BLaER1 (cell line): ENCODE data around the gene CASP8.
"Not testable (repeated sequence)": the region's sequence is repeated elsewhere in the genome, so short reads cannot be mapped to it uniquely, and the experiment has no call there.

Source experiments
- H3K27ac ChIP-seq: shearing (Covaris generic); formaldehyde crosslinking; 2 replicates; pipeline ENCODE4 v1.8.1; 2022
- H3K27me3 ChIP-seq: shearing (Covaris generic); formaldehyde crosslinking; 2 replicates; pipeline ENCODE4 v1.8.1; 2022
- H3K36me3 ChIP-seq: shearing (Covaris generic); formaldehyde crosslinking; 2 replicates; pipeline ENCODE4 v1.8.1; 2022
- H3K4me1 ChIP-seq: shearing (Covaris generic); formaldehyde crosslinking; 2 replicates; pipeline ENCODE4 v1.8.1; 2022
- H3K4me2 ChIP-seq: shearing (Covaris generic); formaldehyde crosslinking; 2 replicates; pipeline ENCODE4 v1.8.1; 2022
- H3K4me3 ChIP-seq: shearing (Covaris generic); formaldehyde crosslinking; 2 replicates; pipeline ENCODE4 v1.8.1; 2022
- H3K9ac ChIP-seq: shearing (Covaris generic); formaldehyde crosslinking; 2 replicates; pipeline ENCODE4 v1.8.1; 2022
- H3K9me3 ChIP-seq: shearing (Covaris generic); formaldehyde crosslinking; 2 replicates; pipeline ENCODE4 v1.8.1; 2022
- H4K20me1 ChIP-seq: shearing (Covaris generic); formaldehyde crosslinking; 2 replicates; pipeline ENCODE4 v1.8.1; 2022
- Cebpa-rat ChIP-seq: shearing (Covaris generic); IDR thresholded peaks from 2 replicates; pipeline ENCODE4 v1.8.1; 2022

CASP8 gene

DNA sequence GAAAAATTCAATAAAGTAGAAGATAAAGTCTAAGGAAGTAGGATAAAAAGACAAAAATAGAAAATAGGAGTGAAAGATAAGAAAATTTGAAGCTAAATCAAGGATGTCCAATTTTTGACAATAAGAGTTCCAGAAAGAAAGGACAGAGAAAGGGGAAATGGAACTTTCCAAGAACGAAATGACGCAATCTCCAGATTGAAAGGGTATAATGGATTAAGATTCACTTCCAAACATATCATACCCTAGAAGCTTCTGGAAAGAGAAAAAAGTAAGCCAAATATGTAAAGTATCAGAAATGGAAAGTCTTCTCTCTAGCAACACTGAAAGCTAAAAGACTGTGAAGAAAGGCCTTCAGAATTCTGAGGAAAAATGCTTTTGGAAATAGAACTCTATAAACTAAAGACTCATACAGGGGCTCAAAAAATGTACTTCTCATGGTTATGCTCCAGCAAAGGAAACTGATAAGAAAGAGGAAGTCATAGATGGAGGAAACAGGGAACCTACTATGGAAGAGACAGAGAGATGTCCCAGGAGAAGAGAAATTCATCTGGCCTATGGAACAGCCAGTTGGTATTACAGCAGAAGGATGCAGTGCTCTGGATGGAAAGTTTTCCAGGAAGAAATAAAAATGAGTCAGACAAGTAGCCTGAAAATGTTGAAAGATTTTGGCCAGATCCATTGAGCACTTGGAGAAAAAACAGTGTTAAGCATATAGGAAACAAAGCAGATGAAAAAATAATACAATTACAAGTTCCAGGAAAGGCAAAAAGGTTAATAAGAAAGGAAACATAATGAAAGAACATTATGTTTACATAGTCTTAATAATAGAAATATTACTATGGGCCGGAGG, 20.1 kb downstream of the CASP8 start:
- H3K4me3 ChIP-seq: no peak overlapping the region
- H3K27ac ChIP-seq: no peak overlapping the region
- H3K9ac ChIP-seq: no peak overlapping the region
- H3K4me2 ChIP-seq: no peak overlapping the region
- no peaks in the 10 kb centered on the region for H4K20me1 ChIP-seq
- H3K36me3 ChIP-seq: peaks cover 65% of the 10 kb centered on the region
- TF ChIP-seq Cebpa-rat: no peak
- peaks cover 19% of the 10 kb centered on the region for H3K9me3 ChIP-seq
- no peaks in the 10 kb centered on the region for H3K27me3 ChIP-seq
- H3K4me1 ChIP-seq: no peaks in the 10 kb centered on the region

- Histone ChIP-seq H3K9me3 (peaks cover 46% of the 10 kb centered on the region), H3K36me3 (peaks cover 66% of the 10 kb centered on the region), H3K4me1 (no peaks in the 10 kb centered on the region), H3K4me3 (no peak overlapping the region), H4K20me1 (no peaks in the 10 kb centered on the region), H3K4me2 (no peak overlapping the region), H3K27ac (no peak overlapping the region), H3K27me3 (no peaks in the 10 kb centered on the region), H3K9ac (no peak overlapping the region)
- no peak for TF ChIP-seq Cebpa-rat
Measured at GRCh38 chr2:201285499-201285898, 25.2 kb downstream of the CASP8 start.

DNA sequence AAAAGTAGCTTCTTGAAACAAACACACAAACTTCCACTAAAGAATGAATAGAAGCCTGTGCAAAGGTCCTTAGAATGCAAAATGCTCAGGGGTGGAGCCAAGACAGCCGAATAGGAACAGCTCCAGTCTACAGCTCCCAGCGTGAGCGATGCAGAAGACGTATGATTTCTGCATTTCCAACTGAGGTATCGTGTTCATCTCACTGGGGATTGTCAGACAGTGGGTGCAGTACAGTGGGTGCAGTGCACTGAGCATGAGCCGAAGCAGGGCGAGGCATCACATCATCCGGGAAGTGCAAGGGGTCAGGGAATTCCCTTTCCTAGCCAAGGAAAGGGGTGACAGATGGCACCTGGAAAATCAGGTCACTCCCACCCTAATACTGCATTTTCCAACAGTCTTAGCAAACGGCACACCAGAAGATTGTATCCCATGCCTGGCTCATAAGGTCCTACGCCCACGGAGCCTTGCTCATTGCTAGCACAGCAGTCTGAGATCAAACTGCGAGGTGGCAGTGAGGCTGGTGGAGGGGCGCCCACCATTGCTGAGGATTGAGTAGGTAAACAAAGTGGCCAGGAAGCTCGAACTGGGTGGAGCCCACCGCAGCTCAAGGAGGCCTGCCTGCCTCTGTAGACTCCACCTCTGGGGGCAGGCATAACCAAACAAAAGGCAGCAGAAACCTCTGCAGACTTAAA, 30.3 kb downstream of the CASP8 start:
- H3K4me2 ChIP-seq, H3K4me1 ChIP-seq, H3K9ac ChIP-seq, H3K27me3 ChIP-seq, H4K20me1 ChIP-seq, H3K4me3 ChIP-seq, H3K27ac ChIP-seq: not testable (repeated sequence)
- H3K36me3 ChIP-seq: peaks cover 54% of the 10 kb centered on the region
- peaks cover 51% of the 10 kb centered on the region for H3K9me3 ChIP-seq

DNA sequence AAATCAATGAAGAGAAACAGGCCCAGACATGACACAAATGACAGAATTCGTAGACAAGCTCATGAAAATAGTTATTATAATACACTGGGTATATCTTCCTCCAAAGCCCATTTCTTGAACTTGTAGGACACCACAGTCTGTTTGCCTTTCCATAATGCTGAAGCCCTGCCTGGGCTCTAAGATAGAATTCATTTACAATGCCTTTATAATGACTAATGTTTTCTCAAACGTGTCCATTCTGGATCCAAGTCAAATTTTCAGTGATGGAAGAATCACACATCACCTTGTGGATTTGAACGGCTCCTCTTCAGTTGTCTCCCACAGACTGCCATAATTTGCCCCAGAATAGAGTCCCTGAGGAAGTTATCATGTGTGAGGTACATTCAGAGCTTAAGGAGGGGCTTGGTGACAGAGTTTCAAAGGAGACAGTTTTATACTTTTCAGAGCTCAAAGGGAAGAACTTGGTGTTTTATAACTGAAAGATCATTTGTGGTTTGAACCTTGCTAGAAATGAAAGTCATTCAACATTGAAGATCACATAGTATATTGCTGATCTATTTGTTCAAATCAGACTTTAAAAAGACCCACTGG, 38.2 kb downstream of the CASP8 start:
- H3K9ac ChIP-seq: no peak overlapping the region

DNA sequence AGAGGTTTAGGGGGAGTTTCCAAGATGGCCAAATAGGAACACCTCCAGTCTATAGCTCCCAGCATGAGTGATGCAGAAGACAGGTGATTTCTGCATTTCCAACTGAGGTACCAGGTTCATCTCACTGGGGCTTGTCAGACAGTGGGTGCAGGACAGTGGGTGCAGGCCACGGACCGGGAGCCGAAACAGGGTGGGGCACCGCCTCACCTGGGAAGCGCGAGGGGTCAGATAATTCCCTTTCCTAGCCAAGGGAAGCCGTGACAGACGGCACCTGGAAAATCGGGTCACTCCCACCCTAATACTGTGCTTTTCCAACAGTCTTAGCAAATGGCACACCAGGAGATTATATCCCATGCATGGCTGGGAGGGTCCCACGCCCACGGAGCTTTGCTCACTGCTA, 39.6 kb downstream of the CASP8 start:
- not testable (repeated sequence) for H4K20me1 ChIP-seq, H3K9ac ChIP-seq, H3K27ac ChIP-seq, H3K4me3 ChIP-seq, H3K4me1 ChIP-seq, H3K4me2 ChIP-seq, H3K27me3 ChIP-seq
- Histone ChIP-seq H3K36me3 (0 out of 2 replicates have a peak, but pooled peaks cover 14% of the 10 kb centered on the region), H3K9me3 (peaks cover 33% of the 10 kb centered on the region)

More for the DNA sequence above, 38.2 kb downstream of the CASP8 start:
- H3K36me3 ChIP-seq: 0 out of 2 replicates have a peak, but pooled peaks cover 14% of the 10 kb centered on the region
- H3K27me3 ChIP-seq: no peaks in the 10 kb centered on the region
- H4K20me1 ChIP-seq: no peaks in the 10 kb centered on the region
- no peak for TF ChIP-seq Cebpa-rat
- H3K4me1 ChIP-seq: no peaks in the 10 kb centered on the region
- H3K9me3 ChIP-seq: peaks cover 29% of the 10 kb centered on the region
- H3K27ac ChIP-seq: no peak overlapping the region
- H3K4me3 ChIP-seq: no peak overlapping the region
- no peak overlapping the region for H3K4me2 ChIP-seq

GRCh38 chr2:201307876-201308275, 47.5 kb downstream of the CASP8 start:
- Histone ChIP-seq H3K4me1 (no peaks in the 10 kb centered on the region), H3K9me3 (peaks cover 9% of the 10 kb centered on the region), H3K36me3 (no peaks in the 10 kb centered on the region), H3K4me3 (no peak overlapping the region), H3K27ac (no peak overlapping the region), H3K9ac (no peak overlapping the region), H3K27me3 (no peaks in the 10 kb centered on the region), H3K4me2 (no peak overlapping the region), H4K20me1 (no peaks in the 10 kb centered on the region)
- no peak for TF ChIP-seq Cebpa-rat

GRCh38 chr2:201308914-201309313, 48.6 kb downstream of the CASP8 start:
- no peak overlapping the region for H3K27ac ChIP-seq
- H3K4me3 ChIP-seq: no peak overlapping the region
- H3K4me1 ChIP-seq: no peaks in the 10 kb centered on the region
- TF ChIP-seq Cebpa-rat: no peak
- H4K20me1 ChIP-seq: no peaks in the 10 kb centered on the region
- no peak overlapping the region for H3K9ac ChIP-seq
- H3K36me3 ChIP-seq: no peaks in the 10 kb centered on the region
- peaks cover 14% of the 10 kb centered on the region for H3K9me3 ChIP-seq
- no peaks in the 10 kb centered on the region for H3K27me3 ChIP-seq
- no peak overlapping the region for H3K4me2 ChIP-seq

GRCh38 chr2:201313362-201313761, 53.0 kb downstream of the CASP8 start:
- H3K27ac ChIP-seq: no peak overlapping the region
- no peaks in the 10 kb centered on the region for H4K20me1 ChIP-seq
- H3K27me3 ChIP-seq: no peaks in the 10 kb centered on the region
- no peak overlapping the region for H3K4me2 ChIP-seq
- no peaks in the 10 kb centered on the region for H3K4me1 ChIP-seq
- no peak overlapping the region for H3K4me3 ChIP-seq
- TF ChIP-seq Cebpa-rat: no peak
- H3K9ac ChIP-seq: no peak overlapping the region
- peaks cover 7% of the 10 kb centered on the region for H3K9me3 ChIP-seq
- H3K36me3 ChIP-seq: no peaks in the 10 kb centered on the region

- no peak for TF ChIP-seq Cebpa-rat
- peaks cover 51% of the 10 kb centered on the region for H3K9me3 ChIP-seq
Measured at GRCh38 chr2:201319511-201319910, 59.2 kb downstream of the CASP8 start.

DNA sequence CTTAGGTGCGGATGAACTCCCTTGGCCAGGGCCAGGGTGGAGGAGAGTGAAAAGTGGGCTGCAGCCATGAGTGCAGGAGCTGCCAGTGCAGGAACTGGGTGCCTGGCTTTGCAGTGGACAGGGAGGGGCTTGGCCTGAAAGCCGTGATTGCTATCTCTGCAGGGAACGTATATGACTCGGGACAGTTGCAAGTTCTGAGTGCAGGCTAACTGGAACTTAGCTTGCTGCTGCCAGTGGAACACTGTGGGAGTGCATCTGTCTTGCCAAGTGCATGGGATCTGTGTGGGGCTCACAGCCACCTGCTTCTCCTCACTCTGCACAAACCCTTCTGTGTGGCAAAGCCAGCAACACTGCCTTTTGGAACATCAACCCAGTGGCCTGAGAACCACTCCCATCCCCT, 59.9 kb downstream of the CASP8 start:
- no peak for TF ChIP-seq Cebpa-rat
- Histone ChIP-seq H3K27ac (no peak overlapping the region), H3K9ac (no peak overlapping the region), H3K36me3 (no peaks in the 10 kb centered on the region), H3K9me3 (peaks cover 55% of the 10 kb centered on the region), H3K4me1 (no peaks in the 10 kb centered on the region), H3K4me2 (no peak overlapping the region), H3K4me3 (no peak overlapping the region), H4K20me1 (no peaks in the 10 kb centered on the region), H3K27me3 (no peaks in the 10 kb centered on the region)

More at GRCh38 chr2:201319511-201319910, 59.2 kb downstream of the CASP8 start:
- Histone ChIP-seq H3K36me3 (no peaks in the 10 kb centered on the region), H3K4me3 (no peak overlapping the region), H3K27me3 (no peaks in the 10 kb centered on the region), H4K20me1 (no peaks in the 10 kb centered on the region), H3K4me1 (no peaks in the 10 kb centered on the region), H3K9ac (no peak overlapping the region), H3K27ac (no peak overlapping the region), H3K4me2 (no peak overlapping the region)
